GM12878 (cell line): Measurements from ENCODE around the gene RAPGEF3. TPM values are rescaled to one million over a fixed set of nuclear protein-coding genes. Genes with fewer than 3 reads are reported as not detected.

Source experiments
- ATAC-seq: fragments of 200-7000 bp; cut with Tn5 transposase; 3 replicates; pipeline ENCODE4 v1.9.1; 2020; ENCODE audit warnings: mild to moderate bottlenecking, moderate library complexity
- BruUV-seq: library from RNA; stranded (reverse); fragments of 400-500 nt; replicated peaks from 2 replicates; lab custom pipeline; 2021; lab: Mats Ljungman, UMichigan
- CTCF ChIA-PET: fragments of 300-600 bp; sonication (Branson Sonifier 250); formaldehyde crosslinking; extraction: SDS; loops from one replicate; lab custom pipeline; 2021; ENCODE audit warnings: inconsistent platforms; lab: Yijun Ruan, JAX
- POLR2A ChIA-PET: fragments of 350-600 bp; formaldehyde crosslinking; extraction: SDS; loops from one replicate; lab custom pipeline; 2021; ENCODE audit warnings: inconsistent platforms; lab: Charles Lee
- RAD21 ChIA-PET: fragments of 300-600 bp; sonication (Branson Sonifier 250); formaldehyde crosslinking; loops from one replicate; lab custom pipeline; 2023; ENCODE audit warnings: antibody characterized with exemption; ENCODE audit not compliant: unreplicated experiment; lab: Charles Lee
- SMC1A ChIA-PET: fragments of 300-600 bp; sonication (Branson Sonifier 250); formaldehyde crosslinking; loops from one replicate; lab custom pipeline; 2023; ENCODE audit not compliant: unreplicated experiment, uncharacterized antibody; lab: Charles Lee
- DNase-seq: peaks from one replicate; pipeline ENCODE4 v3.0.0-alpha.2; 2011; ENCODE audit warnings: low read depth, low spot score
- FAIRE-seq: peaks from 3 replicates; lab custom pipeline; 2011; peaks lifted over from hg19 to GRCh38; lab: Jason Lieb, UNC
- H2AFZ ChIP-seq: 2 replicates; pipeline ENCODE4 v1.6.0; 2011; ENCODE audit warnings: low read depth, low read length, control low read depth; ENCODE audit not compliant: control insufficient read depth
- H3K27ac ChIP-seq: 2 replicates; pipeline ENCODE4 v1.5.1; 2011; ENCODE audit warnings: control low read depth; ENCODE audit not compliant: control insufficient read depth, insufficient read depth
- H3K27me3 ChIP-seq, 2 experiments: replicated peaks in 1 of 2; 2 replicates each; pipeline versions ENCODE4 v1.6.0 to v1.6.1; 2011; ENCODE audit warnings: low read length in 1 of 2; ENCODE audit not compliant: control insufficient read depth in 2 of 2, insufficient read depth in 2 of 2
- H3K36me3 ChIP-seq, 2 experiments: 2 replicates each; pipeline ENCODE4 v1.5.1; 2011; ENCODE audit warnings: low read length in 1 of 2; ENCODE audit not compliant: control insufficient read depth in 2 of 2, insufficient read depth in 2 of 2
- H3K4me1 ChIP-seq: 2 replicates; pipeline ENCODE4 v1.6.1; 2011; ENCODE audit warnings: mild to moderate bottlenecking, low read length, moderate library complexity, mixed read lengths; ENCODE audit not compliant: control insufficient read depth, insufficient read depth
- H3K4me2 ChIP-seq: 2 replicates; pipeline ENCODE4 v1.6.0; 2011; ENCODE audit warnings: control low read depth; ENCODE audit not compliant: control insufficient read depth, insufficient read depth
- H3K4me3 ChIP-seq: fragments of 200-600 bp; sonication (generic); 2 replicates; pipeline ENCODE4 v1.5.1; 2016
- H3K79me2 ChIP-seq: 2 replicates; pipeline ENCODE4 v1.6.0; 2011; ENCODE audit warnings: low read length; ENCODE audit not compliant: control insufficient read depth, insufficient read depth
- H3K9ac ChIP-seq: 2 replicates; pipeline ENCODE4 v1.8.0; 2011; ENCODE audit warnings: low read length, control low read depth, mixed read lengths; ENCODE audit not compliant: control insufficient read depth, insufficient read depth
- H3K9me3 ChIP-seq: replicated peaks from 3 replicates; pipeline ENCODE4 v1.5.1; 2011; ENCODE audit warnings: mild to moderate bottlenecking, low read length; ENCODE audit not compliant: control insufficient read depth, insufficient read depth
- H4K20me1 ChIP-seq: 2 replicates; pipeline ENCODE4 v1.6.0; 2011; ENCODE audit not compliant: control insufficient read depth, insufficient read depth
- BHLHE40 ChIP-seq, 2 experiments: fragments of 450-650 bp in 1 of 2; IDR thresholded peaks; 2 replicates each; pipeline ENCODE4 v1.6.1; 2011 to 2017; ENCODE audit warnings: low read depth in 2 of 2, borderline replicate concordance in 1 of 2, improper control_type of control experiment in 1 of 2, low read length in 1 of 2, mild to moderate bottlenecking in 1 of 2
- BRCA1 ChIP-seq: IDR thresholded peaks from 2 replicates; pipeline ENCODE4 v1.6.1; 2011; ENCODE audit warnings: low read depth, low read length, improper control_type of control experiment
- IKZF2 ChIP-seq, 2 experiments: fragments of 450-650 bp; IDR thresholded peaks; 2 replicates each; pipeline ENCODE4 v1.6.1; 2017; ENCODE audit warnings: mild to moderate bottlenecking in 2 of 2, moderate library complexity in 2 of 2
- MAX ChIP-seq: IDR thresholded peaks from 2 replicates; pipeline ENCODE4 v1.6.1; 2012; ENCODE audit warnings: low read depth, low read length, improper control_type of control experiment
- MEF2B ChIP-seq: fragments of 450-650 bp; IDR thresholded peaks from 2 replicates; pipeline ENCODE4 v1.6.1; 2018; ENCODE audit warnings: mild to moderate bottlenecking, moderate library complexity; ENCODE audit not compliant: partially characterized antibody, poor library complexity, severe bottlenecking
- MTA2 ChIP-seq: fragments of 450-650 bp; IDR thresholded peaks from 2 replicates; pipeline ENCODE4 v1.6.1; 2016; ENCODE audit warnings: low read depth, mild to moderate bottlenecking, moderate library complexity
- MXI1 ChIP-seq: fragments of 150-350 bp; IDR thresholded peaks from 2 replicates; pipeline ENCODE4 v1.6.1; 2011; ENCODE audit warnings: low read depth, mild to moderate bottlenecking, inconsistent platforms, low read length, improper control_type of control experiment
- NFIC ChIP-seq: IDR thresholded peaks from 2 replicates; pipeline ENCODE4 v1.6.1; 2012; ENCODE audit warnings: low read depth, mild to moderate bottlenecking, inconsistent platforms, low read length, moderate library complexity
- NR2F1 ChIP-seq: fragments of 450-650 bp; conservative IDR thresholded peaks from 2 replicates; pipeline ENCODE4 v1.6.1; 2017; ENCODE audit warnings: mild to moderate bottlenecking
- RUNX3 ChIP-seq: IDR thresholded peaks from 2 replicates; pipeline ENCODE4 v1.6.1; 2012; ENCODE audit warnings: low read length, inconsistent platforms
- SRF ChIP-seq, 2 experiments: IDR thresholded peaks; 2 replicates each; pipeline ENCODE4 v1.6.1; 2011; ENCODE audit warnings: low read depth in 2 of 2, low read length in 2 of 2, mild to moderate bottlenecking in 1 of 2, moderate library complexity in 1 of 2
- ZNF207 ChIP-seq: fragments of 450-650 bp; IDR thresholded peaks from 2 replicates; pipeline ENCODE4 v1.6.1; 2014; ENCODE audit warnings: antibody characterized with exemption, mild to moderate bottlenecking, borderline replicate concordance
- ZNF622 ChIP-seq: fragments of 450-650 bp; IDR thresholded peaks from 2 replicates; pipeline ENCODE4 v1.6.1; 2017; ENCODE audit warnings: mild to moderate bottlenecking, inconsistent platforms
- WGBS: methylation state at CpG from one replicate; pipeline ENCODE4 v1.1.6; 2016; ENCODE audit warnings: low lambda C conversion rate; ENCODE audit not compliant: insufficient replicate concordance, insufficient coverage; ENCODE audit errors: missing lambda C conversion rate; 5-methylcytosine and 5-hydroxymethylcytosine counted together
- in situ Hi-C: fragments of 300-500 bp; cut with MboI; formaldehyde crosslinking; loops from 9 replicates; pipeline ENCODE4 v1.14.3; 2018; ENCODE audit warnings: mixed read lengths
- intact Hi-C: fragments of 100-400 bp; cut with micrococcal nuclease; formaldehyde crosslinking; loops from one replicate; pipeline ENCODE4 v1.14.2; 2022; ENCODE audit not compliant: unreplicated experiment
- polyA plus RNA-seq, 11 experiments: library from polyadenylated mRNA; depleted of rRNA in 4 of 11; unstranded in 6 of 11; stranded (reverse) in 5 of 11; fragments of >200 nt; fragmentation: Nextera tagmentation in 4 of 11; fragmentation: Illumina TruSeq in 1 of 11; extraction: Ambion mirVana in 4 of 11; extraction: Trizol in 1 of 11; gene quantifications; 1 replicate in 1 of 11; 2 replicates in 10 of 11; pipeline versions ENCODE4 v1.2.1 to v1.2.3, GENCODE V29; 2011 to 2016; ENCODE audit warnings: inconsistent platforms in 2 of 11, missing spikeins in 2 of 11, low read depth in 1 of 11
- total RNA-seq, 4 experiments: library from RNA; depleted of rRNA in 3 of 4; stranded (reverse); fragments of >200 nt in 3 of 4; fragmentation: Illumina TruSeq in 1 of 4; extraction: Trizol in 1 of 4; gene quantifications; 2 replicates each; pipeline versions ENCODE4 v1.2.1 to v1.2.3, GENCODE V29; 2013 to 2021
- TF ChIP-seq, protein P1 (sequence below): fragments of 450-650 bp; conservative IDR thresholded peaks from 2 replicates; pipeline ENCODE4 v1.6.1; 2017; ENCODE audit warnings: mild to moderate bottlenecking, moderate library complexity

The RAPGEF3 gene
- total and polyA plus RNA-seq, 10 of the 15 experiments (the other 5 are each of a cell fraction or from before 2014, with no cell fraction given), result 0.02 to 0.92 (median 0.31) TPM; not detected in 2

GRCh38 chr12:47710278-47710677 lies 48.4 kb downstream of the RAPGEF3 start (continued):
- TF ChIP-seq, protein P1, sequence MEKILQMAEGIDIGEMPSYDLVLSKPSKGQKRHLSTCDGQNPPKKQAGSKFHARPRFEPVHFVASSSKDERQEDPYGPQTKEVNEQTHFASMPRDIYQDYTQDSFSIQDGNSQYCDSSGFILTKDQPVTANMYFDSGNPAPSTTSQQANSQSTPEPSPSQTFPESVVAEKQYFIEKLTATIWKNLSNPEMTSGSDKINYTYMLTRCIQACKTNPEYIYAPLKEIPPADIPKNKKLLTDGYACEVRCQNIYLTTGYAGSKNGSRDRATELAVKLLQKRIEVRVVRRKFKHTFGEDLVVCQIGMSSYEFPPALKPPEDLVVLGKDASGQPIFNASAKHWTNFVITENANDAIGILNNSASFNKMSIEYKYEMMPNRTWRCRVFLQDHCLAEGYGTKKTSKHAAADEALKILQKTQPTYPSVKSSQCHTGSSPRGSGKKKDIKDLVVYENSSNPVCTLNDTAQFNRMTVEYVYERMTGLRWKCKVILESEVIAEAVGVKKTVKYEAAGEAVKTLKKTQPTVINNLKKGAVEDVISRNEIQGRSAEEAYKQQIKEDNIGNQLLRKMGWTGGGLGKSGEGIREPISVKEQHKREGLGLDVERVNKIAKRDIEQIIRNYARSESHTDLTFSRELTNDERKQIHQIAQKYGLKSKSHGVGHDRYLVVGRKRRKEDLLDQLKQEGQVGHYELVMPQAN, result no peak
- TF ChIP-seq MXI1, result no peak

DNA sequence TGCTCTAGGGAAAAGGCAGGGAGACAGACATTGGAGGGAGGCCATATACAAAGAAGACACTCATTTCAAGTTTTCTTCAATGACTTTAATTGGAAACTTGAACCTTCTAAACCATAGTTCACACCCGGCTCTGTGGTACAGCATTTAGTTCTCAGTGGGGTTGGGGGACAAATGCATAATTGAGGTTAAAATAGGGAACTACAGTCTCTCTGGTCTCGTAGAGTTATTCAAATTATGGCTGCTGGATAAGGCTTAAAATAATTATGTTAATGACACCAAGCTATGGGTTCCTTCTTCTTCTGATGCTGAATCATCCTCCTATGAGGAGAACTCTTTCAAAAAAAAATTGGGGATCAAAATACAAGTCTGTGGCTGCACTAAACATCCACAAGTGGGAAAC lies 49.0 kb downstream of the RAPGEF3 start:
- DNase-seq, result no peak
- H3K4me2 ChIP-seq, result peak overlapping the region; percentile 15
- CTCF ChIA-PET, result interaction anchor here (1.2 to 9.7 kb wide), 8 partner anchors 12 to 130 kb away, joined by 4 to 102 read pairs (median 8); partner anchors contain the start of gene RAPGEF3
- TF ChIP-seq IKZF2 (IDR thresholded peaks at IDR 0.05) (0 out of 4 replicates have a peak, but pooled peaks of 1 of the 2 experiments have one; percentile 13), ZNF207 (no peak), BHLHE40 (IDR thresholded peaks at IDR 0.05; ENCODE audit: borderline replicate concordance in 1 of 2, low read depth in 2 of 2, low read length in 1 of 2) (no peak), MAX (no peak), MTA2 (peak; percentile 52; the same call in 1 of the 2 replicates), NR2F1 (no peak), MEF2B (peak; percentile 45), RUNX3 (peak; percentile 55), ZNF622 (no peak), BRCA1 (no peak), SRF (IDR thresholded peaks at IDR 0.05; ENCODE audit: low read depth in 2 of 2, low read length in 2 of 2) (no peak), NFIC (peak; percentile 63)
- no peak overlapping the region for H3K27ac ChIP-seq
- ATAC-seq, result no peak
- H4K20me1 ChIP-seq, result no peaks in the 10 kb centered on the region
- H3K9me3 ChIP-seq, result no peaks in the 10 kb centered on the region
- BruUV-seq, result no TSS peak
- no peak overlapping the region for H3K4me3 ChIP-seq
- no peaks in the 10 kb centered on the region for H3K36me3 ChIP-seq
- H3K9ac ChIP-seq, result no peak overlapping the region
- H2AFZ ChIP-seq, result no peak overlapping the region
- RAD21 ChIA-PET, result interaction anchor here (0.9 to 9.0 kb wide), 4 partner anchors 32 to 65 kb away, joined by 3 to 61 read pairs (median 5); no protein-coding TSS in a partner anchor
- WGBS, result 20% methylated on average over 2 of the region's 2 CpGs
- intact Hi-C loops, result loop anchor here (10.0 kb wide), 1 partner anchor 1445 kb away; the partner anchor contains the start of gene SLC38A1
- in situ Hi-C loops, result loop anchor here (5.0 kb wide), 3 partner anchors 68 to 458 kb away; no protein-coding TSS in a partner anchor
- peaks cover 32% of the 10 kb centered on the region for H3K4me1 ChIP-seq
- POLR2A ChIA-PET, result interaction anchor here (0.8 to 1.1 kb wide), 2 partner anchors 9 to 27 kb away, joined by 3 to 4 read pairs; no protein-coding TSS in a partner anchor
- H3K27me3 ChIP-seq, result no peaks in the 10 kb centered on the region
- SMC1A ChIA-PET, result interaction anchor here (1.3 to 10.8 kb wide), 5 partner anchors 33 to 502 kb away, joined by 3 to 129 read pairs (median 3); no protein-coding TSS in a partner anchor
- FAIRE-seq, result no peak
- peaks cover 20% of the 10 kb centered on the region for H3K79me2 ChIP-seq
